PC-9 (cell line): ENCODE data around the gene PDHX. TPM values are rescaled to one million over a fixed set of nuclear protein-coding genes. Genes with fewer than 3 reads are reported as not detected.
"Not testable (repeated sequence)": the region's sequence is repeated elsewhere in the genome, so short reads cannot be mapped to it uniquely, and the experiment has no call there.

ENCODE experiments used
- BruUV-seq: library from RNA; stranded (reverse); fragments of 400-500 nt; replicated peaks from 2 replicates; lab custom pipeline; 2021; lab: Mats Ljungman, UMichigan
- CTCF ChIA-PET: fragments of 300-600 bp; sonication (Branson Sonifier 250); formaldehyde crosslinking; loops from one replicate; lab custom pipeline; 2022; ENCODE audit warnings: antibody characterized with exemption; lab: Charles Lee
- POLR2A ChIA-PET: fragments of 300-600 bp; sonication (Branson Sonifier 250); formaldehyde crosslinking; loops from one replicate; lab custom pipeline; 2022; ENCODE audit warnings: antibody characterized with exemption; ENCODE audit not compliant: unreplicated experiment; lab: Charles Lee
- DNase-seq, 2 experiments: peaks; one replicate each; pipeline versions ENCODE4 v3.0.0 to v3.0.0-alpha.2; 2015 to 2022; ENCODE audit warnings: mixed read lengths in 1 of 2
- H2AFZ ChIP-seq: fragments of 200-600 bp; sonication (generic); 2 replicates; pipeline ENCODE4 v1.8.1; 2017; ENCODE audit warnings: antibody characterized with exemption
- H3F3A ChIP-seq: fragments of 200-600 bp; sonication (generic); 2 replicates; pipeline ENCODE4 v1.8.1; 2017; ENCODE audit warnings: antibody characterized with exemption, mild to moderate bottlenecking, low read depth; ENCODE audit not compliant: insufficient read depth
- H3K27ac ChIP-seq: fragments of 200-600 bp; sonication (generic); 2 replicates; pipeline ENCODE4 v1.6.1; 2016; ENCODE audit warnings: mixed run types
- H3K27me3 ChIP-seq: fragments of 200-600 bp; sonication (generic); 2 replicates; pipeline ENCODE4 v1.6.1; 2016; ENCODE audit warnings: low read depth, mixed run types; ENCODE audit not compliant: insufficient read depth
- H3K36me3 ChIP-seq: fragments of 200-600 bp; sonication (generic); 2 replicates; pipeline ENCODE4 v1.6.1; 2016; ENCODE audit warnings: low read depth, mixed run types
- H3K4me1 ChIP-seq: fragments of 200-600 bp; sonication (generic); replicated peaks from 2 replicates; pipeline ENCODE4 v1.6.1; 2016; ENCODE audit warnings: mixed run types; ENCODE audit not compliant: insufficient read depth
- H3K4me2 ChIP-seq: fragments of 200-600 bp; sonication (generic); 2 replicates; pipeline ENCODE4 v1.6.1; 2017; ENCODE audit warnings: mixed run types
- H3K4me3 ChIP-seq: fragments of 200-600 bp; sonication (generic); 2 replicates; pipeline ENCODE4 v1.6.1; 2016; ENCODE audit warnings: mixed run types
- H3K79me2 ChIP-seq: fragments of 200-600 bp; sonication (generic); 2 replicates; pipeline ENCODE4 v1.6.1; 2017; ENCODE audit warnings: low read depth, mixed run types
- H3K9me2 ChIP-seq: fragments of 200-600 bp; sonication (generic); 2 replicates; pipeline ENCODE4 v1.8.1; 2017; ENCODE audit warnings: mild to moderate bottlenecking; ENCODE audit not compliant: insufficient read depth
- H3K9me3 ChIP-seq: fragments of 200-600 bp; sonication (generic); 2 replicates; pipeline ENCODE4 v1.8.1; 2016; ENCODE audit warnings: low read depth; ENCODE audit not compliant: insufficient read depth
- H4K20me1 ChIP-seq: fragments of 200-600 bp; sonication (generic); 2 replicates; pipeline ENCODE4 v1.8.1; 2017; ENCODE audit not compliant: insufficient read depth
- EZH2 ChIP-seq: fragments of 200-600 bp; sonication (generic); IDR thresholded peaks from 2 replicates; pipeline ENCODE4 v1.8.0; 2017; ENCODE audit warnings: antibody characterized with exemption, low read depth
- intact Hi-C: fragments of 100-400 bp; cut with micrococcal nuclease; formaldehyde crosslinking; loops from one replicate; pipeline ENCODE4 v1.10.0; 2022; ENCODE audit not compliant: unreplicated experiment
- total RNA-seq: library from RNA; stranded (reverse); gene quantifications from 2 replicates; pipeline ENCODE4 v1.2.3, GENCODE V29; 2021
- TF ChIP-seq, protein P1 (sequence below): fragments of 200-600 bp; sonication (generic); conservative IDR thresholded peaks from 2 replicates; pipeline ENCODE4 v1.6.1; 2017; ENCODE audit warnings: mixed run types, antibody characterized with exemption, mild to moderate bottlenecking, moderate library complexity

Gene PDHX
- total RNA-seq, 1 experiment from 2014 or later, result 47.0 TPM

DNA sequence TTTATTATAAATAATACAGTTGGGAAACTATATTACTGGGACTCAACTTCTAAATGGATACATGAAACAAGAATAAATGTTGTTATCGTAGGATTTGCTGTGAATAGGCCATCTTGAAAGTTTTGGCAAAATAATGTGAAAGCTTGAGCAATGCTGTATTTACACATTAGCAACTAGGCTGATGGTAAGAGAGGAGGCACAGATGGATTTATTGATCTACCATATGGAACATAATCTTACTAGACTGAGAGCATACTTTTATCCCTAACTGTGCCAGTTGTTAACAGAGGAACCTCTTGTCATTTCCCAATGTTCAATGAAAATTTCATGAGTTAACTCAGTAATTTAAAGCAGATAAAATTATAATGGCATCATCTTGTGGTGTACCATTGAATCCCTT, 23.0 kb upstream of the PDHX start:
- no TSS peak for BruUV-seq
- Histone ChIP-seq H3K27me3 (no peaks in the 10 kb centered on the region), H3K79me2 (0 out of 2 replicates have a peak, but pooled peaks cover 3% of the 10 kb centered on the region), H3K9me2 (no peaks in the 10 kb centered on the region), H4K20me1 (no peaks in the 10 kb centered on the region), H2AFZ (no peak overlapping the region), H3K36me3 (0 out of 2 replicates have a peak, but pooled peaks cover 3% of the 10 kb centered on the region), H3K4me2 (no peak overlapping the region), H3F3A (peaks cover 5% of the 10 kb centered on the region; the same call in 1 of the 2 replicates), H3K9me3 (no peaks in the 10 kb centered on the region), H3K27ac (no peak overlapping the region), H3K4me1 (peaks cover 16% of the 10 kb centered on the region), H3K4me3 (no peak overlapping the region)
- ChIA-PET CTCF (interaction anchor here (0.8 to 2.5 kb wide), 2 partner anchors 308 to 381 kb away, joined by 3 to 9 read pairs; no protein-coding TSS in a partner anchor), POLR2A (no interaction called here)
- DNase-seq, result no peak
- TF ChIP-seq, protein P1, sequence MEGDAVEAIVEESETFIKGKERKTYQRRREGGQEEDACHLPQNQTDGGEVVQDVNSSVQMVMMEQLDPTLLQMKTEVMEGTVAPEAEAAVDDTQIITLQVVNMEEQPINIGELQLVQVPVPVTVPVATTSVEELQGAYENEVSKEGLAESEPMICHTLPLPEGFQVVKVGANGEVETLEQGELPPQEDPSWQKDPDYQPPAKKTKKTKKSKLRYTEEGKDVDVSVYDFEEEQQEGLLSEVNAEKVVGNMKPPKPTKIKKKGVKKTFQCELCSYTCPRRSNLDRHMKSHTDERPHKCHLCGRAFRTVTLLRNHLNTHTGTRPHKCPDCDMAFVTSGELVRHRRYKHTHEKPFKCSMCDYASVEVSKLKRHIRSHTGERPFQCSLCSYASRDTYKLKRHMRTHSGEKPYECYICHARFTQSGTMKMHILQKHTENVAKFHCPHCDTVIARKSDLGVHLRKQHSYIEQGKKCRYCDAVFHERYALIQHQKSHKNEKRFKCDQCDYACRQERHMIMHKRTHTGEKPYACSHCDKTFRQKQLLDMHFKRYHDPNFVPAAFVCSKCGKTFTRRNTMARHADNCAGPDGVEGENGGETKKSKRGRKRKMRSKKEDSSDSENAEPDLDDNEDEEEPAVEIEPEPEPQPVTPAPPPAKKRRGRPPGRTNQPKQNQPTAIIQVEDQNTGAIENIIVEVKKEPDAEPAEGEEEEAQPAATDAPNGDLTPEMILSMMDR, result no peak
- TF ChIP-seq EZH2, result no peak
- intact Hi-C loops, result loop anchor here (5.0 to 10.0 kb wide), 3 partner anchors 526 to 1049 kb away; no protein-coding TSS in a partner anchor

DNA sequence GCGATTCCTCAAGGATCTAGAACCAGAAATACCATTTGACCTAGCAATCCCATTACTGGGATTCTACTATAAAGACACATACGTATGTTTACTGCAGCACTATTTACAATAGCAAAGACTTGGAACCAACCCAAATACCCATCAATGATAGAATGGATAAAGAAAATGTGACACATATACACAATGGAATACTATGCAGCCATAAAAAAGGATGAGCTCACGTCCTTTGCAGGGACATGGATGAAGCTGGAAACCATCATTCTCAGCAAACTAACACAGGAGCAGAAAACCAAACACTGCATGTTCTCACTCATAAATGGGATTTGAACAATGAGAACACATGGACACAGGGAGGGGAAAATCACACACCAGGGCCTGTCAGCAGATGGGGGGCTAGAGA, 20.2 kb upstream of the PDHX start:
- H3K4me3 ChIP-seq, DNase-seq, H4K20me1 ChIP-seq, H2AFZ ChIP-seq, H3K4me1 ChIP-seq, CTCF ChIA-PET, H3K9me2 ChIP-seq, BruUV-seq, H3K4me2 ChIP-seq, H3K79me2 ChIP-seq, H3F3A ChIP-seq, H3K27me3 ChIP-seq, POLR2A ChIA-PET, H3K36me3 ChIP-seq, H3K27ac ChIP-seq: not testable (repeated sequence)
- H3K9me3 ChIP-seq, result peaks cover 14% of the 10 kb centered on the region; the same call in 1 of the 2 replicates
- intact Hi-C loops, result loop anchor here (5.0 to 10.0 kb wide), 3 partner anchors 731 to 1051 kb away; no protein-coding TSS in a partner anchor

DNA sequence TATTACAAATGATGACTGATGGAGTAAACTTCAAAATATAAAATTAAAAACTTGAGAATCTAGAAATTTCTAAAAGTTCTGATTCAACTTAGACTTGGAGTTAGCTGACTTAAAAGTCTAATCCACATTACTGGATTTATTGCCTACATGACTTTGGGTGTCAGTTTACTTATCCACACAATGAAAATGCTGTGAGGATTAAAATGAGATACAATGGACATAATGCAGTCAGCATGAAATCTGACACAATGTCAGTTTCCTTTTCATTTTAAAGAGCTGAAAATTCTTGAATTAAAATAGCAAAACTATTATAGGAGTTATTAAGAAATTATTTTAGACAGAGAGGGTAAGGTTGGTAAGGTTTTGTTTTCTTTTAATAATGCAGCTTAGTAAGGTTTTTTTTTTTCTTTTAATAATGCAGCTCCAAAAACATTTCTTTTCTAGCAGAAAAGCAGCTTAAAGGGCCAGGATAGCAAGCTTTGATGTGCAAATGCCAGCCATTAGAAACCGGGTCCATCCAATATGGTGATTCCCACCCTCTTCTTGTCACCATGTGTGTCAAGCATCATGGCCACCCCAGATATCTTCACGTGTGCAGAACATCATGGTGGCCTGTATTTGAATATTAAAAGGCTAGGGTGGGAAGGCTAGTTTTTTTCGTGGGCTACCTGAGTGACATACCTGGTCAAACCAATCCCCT, 19.1 kb upstream of the PDHX start:
- no peaks in the 10 kb centered on the region for H3K36me3 ChIP-seq
- peaks cover 14% of the 10 kb centered on the region; the same call in 1 of the 2 replicates for H3K9me3 ChIP-seq
- H2AFZ ChIP-seq, result no peak overlapping the region
- no peak for DNase-seq
- no peaks in the 10 kb centered on the region for H3F3A ChIP-seq
- CTCF ChIA-PET, result interaction anchor here (0.6 to 0.7 kb wide), 2 partner anchors 8 to 67 kb away, joined by 3 to 5 read pairs; no protein-coding TSS in a partner anchor
- no peak overlapping the region for H3K4me3 ChIP-seq
- H3K27ac ChIP-seq, result no peak overlapping the region
- H3K27me3 ChIP-seq, result no peaks in the 10 kb centered on the region
- H3K9me2 ChIP-seq, result no peaks in the 10 kb centered on the region
- POLR2A ChIA-PET, result interaction anchor here (0.7 kb wide), 1 partner anchor 892 kb away, joined by 3 read pairs; no protein-coding TSS in a partner anchor
- H4K20me1 ChIP-seq, result no peaks in the 10 kb centered on the region
- TF ChIP-seq, protein P1, result no peak
- no peak for TF ChIP-seq EZH2
- intact Hi-C loops, result loop anchor here (5.0 to 10.0 kb wide), 3 partner anchors 733 to 1053 kb away; no protein-coding TSS in a partner anchor
- no TSS peak for BruUV-seq
- no peak overlapping the region for H3K4me2 ChIP-seq
- H3K4me1 ChIP-seq, result no peaks in the 10 kb centered on the region
- H3K79me2 ChIP-seq, result 0 out of 2 replicates have a peak, but pooled peaks cover 4% of the 10 kb centered on the region
